AG09309 (cell line): Measurements from ENCODE around the gene GARNL3.

ENCODE experiments used
- DNase-seq: peaks from one replicate; pipeline ENCODE4 v3.0.0-alpha.2; 2010; ENCODE audit warnings: low read depth
- H3K4me3 ChIP-seq: 2 replicates; pipeline ENCODE4 v1.5.1; 2011; ENCODE audit warnings: mild to moderate bottlenecking, low read depth, low read length, moderate library complexity; ENCODE audit not compliant: control insufficient read depth
- CTCF ChIP-seq: IDR thresholded peaks from 2 replicates; pipeline ENCODE4 v1.5.1; 2011; ENCODE audit warnings: mild to moderate bottlenecking, low read depth, low read length, inconsistent platforms; ENCODE audit not compliant: insufficient read depth, control insufficient read depth; ENCODE audit errors: missing control alignments

Gene GARNL3

GRCh38 chr9:127264462-127265219, at the start of gene GARNL3:
GARNL3 (plus strand) TSS chr9:127264774; CDS start chr9:127264878, 104 bp downstream.
- DNase-seq, result no peak
- H3K4me3 ChIP-seq, result no peak within 1 kb of the TSS
- TF ChIP-seq CTCF, result no peak

GRCh38 chr9:127215268-127216209, 49.0 kb upstream of the GARNL3 start:
- no peak for DNase-seq
- H3K4me3 ChIP-seq, result no peak overlapping the region
- no peak for TF ChIP-seq CTCF

- no peak overlapping the region for H3K4me3 ChIP-seq
- DNase-seq, result no peak
- no peak for TF ChIP-seq CTCF
Observed at GRCh38 chr9:127216210-127216887, 48.2 kb upstream of the GARNL3 start.

- H3K4me3 ChIP-seq, result no peak overlapping the region
- DNase-seq, result no peak
- no peak for TF ChIP-seq CTCF
Observed at GRCh38 chr9:127216888-127217217, 47.7 kb upstream of the GARNL3 start.

GRCh38 chr9:127218818-127219217, 45.8 kb upstream of the GARNL3 start:
- no peak overlapping the region for H3K4me3 ChIP-seq
- DNase-seq, result no peak
- no peak for TF ChIP-seq CTCF

- TF ChIP-seq CTCF, result no peak
- DNase-seq, result no peak
- H3K4me3 ChIP-seq, result no peak overlapping the region
Observed at GRCh38 chr9:127219520-127219919, 45.1 kb upstream of the GARNL3 start.
